Ecto neural progenitor cell (in vitro differentiated cells): Measurements from ENCODE around the gene ETV2.
"Not testable (repeated sequence)": the region's sequence is repeated elsewhere in the genome, so short reads cannot be mapped to it uniquely, and the experiment has no call there.

Source experiments
- DNase-seq: peaks from one replicate; pipeline ENCODE4 v3.0.0-alpha.2; 2018; ENCODE audit warnings: low spot score

The ETV2 gene

DNA sequence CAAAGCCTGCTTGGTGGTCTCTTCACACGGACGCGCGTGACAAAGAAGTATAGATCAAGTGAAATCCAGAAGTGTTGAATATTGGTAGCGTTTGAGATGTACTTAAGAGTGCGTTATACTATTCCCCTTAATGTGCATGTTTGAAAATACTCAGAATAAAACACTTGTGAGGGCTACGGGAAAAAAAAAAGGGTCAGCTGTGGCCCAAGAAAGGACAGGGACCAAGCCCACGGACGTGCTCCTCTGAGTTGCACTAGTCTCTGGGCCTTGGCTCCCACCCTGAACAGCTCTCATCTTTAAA is 13.3 kb upstream of the ETV2 start:
- no peak for DNase-seq

DNA sequence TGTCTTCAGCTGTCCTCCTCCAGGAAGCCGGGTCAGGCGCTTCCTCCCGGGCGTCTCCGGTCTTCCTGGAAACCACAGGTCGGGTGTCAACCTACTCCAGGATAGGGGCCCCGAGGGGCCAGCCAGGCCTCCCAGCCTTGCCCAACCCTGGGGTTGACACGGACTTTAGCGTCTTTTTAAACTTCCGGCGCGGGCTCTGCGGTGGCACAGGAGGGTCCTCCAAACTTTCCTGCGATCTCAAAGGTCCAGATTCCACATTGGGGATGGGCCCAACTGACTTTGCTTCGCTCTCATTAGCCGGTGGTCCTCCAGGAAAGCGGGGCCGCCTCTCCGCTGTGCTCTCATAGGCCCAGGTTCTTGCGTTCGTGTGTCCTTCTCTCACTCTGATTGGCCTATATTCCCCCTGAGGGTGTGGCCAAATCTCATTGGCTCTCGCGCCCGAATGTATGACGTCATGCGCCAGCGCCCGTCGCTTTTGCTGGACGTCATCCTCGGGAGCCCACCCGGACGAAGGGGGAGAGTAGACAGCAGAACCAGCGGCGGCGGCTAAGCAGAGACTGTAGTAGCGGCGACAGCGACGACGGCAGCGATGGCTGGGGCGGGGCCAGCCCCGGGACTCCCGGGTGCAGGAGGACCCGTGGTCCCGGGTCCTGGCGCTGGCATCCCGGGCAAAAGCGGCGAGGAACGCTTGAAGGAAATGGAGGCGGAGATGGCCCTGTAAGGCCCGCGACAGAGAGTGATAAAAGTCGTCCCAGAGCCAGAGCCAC is 12.8 kb upstream of the ETV2 start, which contains the start of gene RBM42:
Gene RBM42 (plus strand): TSS at position 472 of the 767 bp plus-strand sequence. CDS start 118 bp downstream, at position 590.
- DNase-seq: peak; percentile 99

DNA sequence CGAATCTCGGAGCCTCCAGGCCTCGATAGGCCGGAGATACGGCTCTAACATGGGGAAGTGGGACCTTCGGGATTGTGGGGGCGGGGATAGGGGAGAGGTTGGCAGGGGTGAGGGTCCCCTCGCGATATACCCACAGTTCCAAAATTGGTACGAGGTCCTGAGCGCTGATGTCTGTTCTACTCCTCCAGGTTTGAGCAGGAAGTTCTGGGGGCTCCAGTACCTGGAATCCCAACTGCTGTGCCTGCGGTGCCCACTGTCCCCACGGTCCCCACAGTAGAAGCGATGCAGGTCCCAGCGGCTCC is 12.3 kb upstream of the ETV2 start:
- DNase-seq: no peak

DNA sequence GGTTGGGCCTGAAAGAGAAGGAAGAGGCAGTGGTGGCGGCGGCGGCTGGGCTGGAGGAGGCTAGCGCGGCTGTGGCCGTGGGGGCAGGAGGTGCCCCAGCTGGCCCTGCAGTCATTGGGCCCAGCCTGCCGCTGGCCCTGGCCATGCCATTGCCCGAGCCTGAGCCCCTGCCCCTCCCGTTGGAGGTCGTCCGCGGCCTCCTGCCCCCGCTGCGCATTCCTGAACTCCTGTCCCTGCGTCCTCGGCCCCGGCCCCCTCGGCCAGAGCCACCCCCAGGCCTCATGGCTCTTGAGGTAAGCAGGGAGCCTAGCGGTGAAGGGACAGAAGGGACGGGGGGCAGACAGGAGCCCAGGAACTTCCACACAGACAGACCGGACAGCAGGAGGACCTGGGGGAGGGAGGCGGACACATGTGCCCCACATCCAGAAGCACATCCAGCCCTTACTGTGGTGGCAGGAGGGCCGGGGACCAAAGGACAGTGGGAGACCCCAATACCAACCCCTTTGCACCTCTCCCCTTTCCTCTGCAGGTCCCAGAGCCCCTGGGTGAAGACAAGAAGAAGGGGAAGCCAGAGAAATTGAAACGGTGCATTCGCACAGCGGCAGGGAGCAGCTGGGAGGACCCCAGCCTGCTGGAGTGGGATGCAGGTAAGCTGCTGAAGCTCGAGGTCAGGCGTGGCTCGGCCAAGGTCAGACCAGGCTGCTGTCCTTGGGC is 7.7 kb upstream of the ETV2 start:
- no peak for DNase-seq

DNA sequence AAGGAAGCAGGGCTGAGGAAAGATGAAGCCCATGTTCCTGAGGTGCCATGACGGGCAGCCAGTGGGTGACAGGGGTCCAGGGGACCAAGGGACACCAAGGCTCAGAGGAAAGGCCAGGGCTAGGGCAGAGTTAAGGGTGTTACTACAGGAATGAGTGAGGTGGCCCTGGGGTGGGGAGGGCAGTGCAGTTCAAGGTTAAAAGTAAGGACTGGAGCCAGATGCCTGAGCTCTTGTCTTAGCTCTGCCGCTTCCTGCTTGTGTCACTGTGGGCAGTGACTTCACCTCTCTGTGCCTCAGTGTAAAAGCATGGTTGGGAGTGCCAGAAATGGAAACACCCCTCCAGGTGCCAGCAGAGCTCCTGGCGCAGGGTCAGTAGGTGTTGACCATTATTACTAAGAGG is 4.9 kb upstream of the ETV2 start:
- no peak for DNase-seq

DNA sequence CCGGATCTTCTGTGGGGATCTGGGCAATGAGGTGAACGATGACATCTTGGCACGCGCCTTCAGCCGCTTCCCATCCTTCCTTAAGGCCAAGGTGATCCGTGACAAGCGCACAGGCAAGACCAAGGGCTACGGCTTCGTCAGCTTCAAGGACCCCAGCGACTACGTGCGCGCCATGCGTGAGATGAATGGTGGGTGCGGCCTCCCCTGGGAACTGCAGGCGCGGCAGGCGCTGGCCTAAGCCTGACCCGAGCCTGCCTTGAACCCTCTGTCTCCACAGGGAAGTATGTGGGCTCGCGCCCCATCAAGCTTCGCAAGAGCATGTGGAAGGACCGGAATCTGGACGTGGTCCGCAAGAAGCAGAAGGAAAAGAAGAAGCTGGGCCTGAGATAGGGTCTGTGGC is 4.4 kb upstream of the ETV2 start:
- DNase-seq: no peak

DNA sequence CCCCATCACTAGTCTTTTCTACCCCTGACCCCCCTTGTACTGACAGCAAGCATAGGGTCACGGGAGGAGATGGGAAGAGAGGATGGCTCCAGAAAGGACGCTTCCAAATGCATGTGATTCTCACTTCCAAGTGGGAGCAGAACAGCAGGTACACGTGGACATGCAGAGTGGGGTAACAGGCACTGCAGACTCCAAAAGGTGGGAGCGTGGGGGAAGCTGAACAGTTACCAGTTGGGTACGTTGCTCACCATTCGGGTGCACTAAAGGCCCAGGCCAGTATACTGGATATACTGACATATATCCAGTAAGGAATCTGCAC is 2.3 kb upstream of the ETV2 start:
- no peak for DNase-seq

DNA sequence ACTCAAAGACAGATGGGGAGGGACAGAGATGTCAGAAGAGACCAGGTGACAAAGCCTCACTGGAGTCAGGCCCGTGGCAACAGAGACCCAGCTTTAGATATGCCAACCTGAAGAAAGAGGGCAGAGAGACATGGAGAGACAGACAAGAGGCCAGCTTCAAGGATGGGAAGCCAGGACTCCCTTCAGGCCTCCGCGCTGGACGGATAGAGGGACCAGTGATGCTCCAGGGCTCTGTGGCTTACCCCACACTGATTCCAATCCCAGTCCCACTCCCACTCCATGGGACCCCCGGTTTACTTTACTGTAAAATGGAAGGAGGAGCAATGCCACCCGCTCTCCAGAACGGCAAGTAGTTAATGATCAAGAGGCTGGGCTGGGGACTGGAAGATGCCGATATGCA is 1.7 kb upstream of the ETV2 start:
- DNase-seq: no peak

DNA sequence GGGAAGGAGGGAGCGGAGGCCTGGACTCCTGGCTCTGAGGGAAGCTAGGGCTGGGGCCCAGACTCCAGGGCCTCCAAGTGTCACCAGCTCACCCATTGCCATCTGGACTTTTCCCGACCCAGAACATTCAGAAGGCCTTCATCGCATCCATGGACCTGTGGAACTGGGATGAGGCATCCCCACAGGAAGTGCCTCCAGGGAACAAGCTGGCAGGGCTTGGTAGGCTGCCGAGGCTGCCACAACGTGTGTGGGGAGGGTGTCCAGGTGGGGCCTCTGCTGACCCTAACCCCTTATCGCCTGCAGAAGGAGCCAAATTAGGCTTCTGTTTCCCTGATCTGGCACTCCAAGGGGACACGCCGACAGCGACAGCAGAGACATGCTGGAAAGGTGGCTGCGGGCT is 767 bp downstream of the ETV2 start:
- DNase-seq: no peak

DNA sequence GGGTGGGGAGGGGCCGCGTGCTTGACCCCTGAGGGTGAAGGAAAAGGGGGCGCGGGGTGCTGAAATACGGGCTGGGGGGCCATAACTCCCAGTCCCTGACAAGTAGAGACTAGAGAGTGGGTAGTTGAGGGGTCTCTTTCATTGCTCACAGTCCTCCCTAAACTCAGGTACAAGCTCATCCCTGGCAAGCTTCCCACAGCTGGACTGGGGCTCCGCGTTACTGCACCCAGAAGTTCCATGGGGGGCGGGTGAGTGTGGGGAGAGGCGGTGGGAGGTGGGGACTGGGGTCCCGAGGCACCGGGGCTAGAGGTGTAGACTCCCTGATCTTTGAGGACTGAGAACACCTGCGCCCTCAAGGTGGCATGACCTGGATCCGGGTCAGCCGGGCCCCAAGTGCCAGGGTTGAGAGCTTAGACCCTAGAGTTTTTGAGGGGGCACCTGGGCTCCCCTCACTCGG is 1.3 kb downstream of the ETV2 start:
- DNase-seq: peak; percentile 63

DNA sequence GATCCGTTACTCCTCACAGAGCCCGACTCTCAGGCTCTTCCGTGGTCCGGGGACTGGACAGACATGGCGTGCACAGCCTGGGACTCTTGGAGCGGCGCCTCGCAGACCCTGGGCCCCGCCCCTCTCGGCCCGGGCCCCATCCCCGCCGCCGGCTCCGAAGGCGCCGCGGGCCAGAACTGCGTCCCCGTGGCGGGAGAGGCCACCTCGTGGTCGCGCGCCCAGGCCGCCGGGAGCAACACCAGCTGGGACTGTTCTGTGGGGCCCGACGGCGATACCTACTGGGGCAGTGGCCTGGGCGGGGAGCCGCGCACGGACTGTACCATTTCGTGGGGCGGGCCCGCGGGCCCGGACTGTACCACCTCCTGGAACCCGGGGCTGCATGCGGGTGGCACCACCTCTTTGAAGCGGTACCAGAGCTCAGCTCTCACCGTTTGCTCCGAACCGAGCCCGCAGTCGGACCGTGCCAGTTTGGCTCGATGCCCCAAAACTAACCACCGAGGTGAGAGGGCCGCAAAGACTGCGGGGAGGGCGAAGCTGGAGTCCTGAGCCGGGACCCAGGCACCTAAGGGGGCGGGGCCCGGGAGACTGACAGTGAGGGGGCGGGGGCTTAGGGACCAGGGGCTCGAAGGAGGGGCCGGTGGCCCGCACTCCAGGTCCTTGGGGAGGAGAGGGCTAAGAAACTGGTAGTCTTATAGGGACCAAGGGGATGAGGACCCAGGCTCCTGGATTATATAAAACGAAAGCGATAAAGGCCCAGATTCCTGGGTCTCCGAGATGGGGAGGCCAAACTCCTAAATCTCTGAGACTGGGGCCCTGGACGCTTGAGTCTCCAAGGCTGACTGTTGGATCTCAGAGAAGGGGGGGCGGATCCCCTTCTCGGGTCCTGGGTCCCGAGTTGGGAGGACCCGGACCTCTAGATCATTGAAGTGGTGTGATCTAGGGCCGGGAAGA is 2.0 kb downstream of the ETV2 start:
- DNase-seq: peak; percentile 94

DNA sequence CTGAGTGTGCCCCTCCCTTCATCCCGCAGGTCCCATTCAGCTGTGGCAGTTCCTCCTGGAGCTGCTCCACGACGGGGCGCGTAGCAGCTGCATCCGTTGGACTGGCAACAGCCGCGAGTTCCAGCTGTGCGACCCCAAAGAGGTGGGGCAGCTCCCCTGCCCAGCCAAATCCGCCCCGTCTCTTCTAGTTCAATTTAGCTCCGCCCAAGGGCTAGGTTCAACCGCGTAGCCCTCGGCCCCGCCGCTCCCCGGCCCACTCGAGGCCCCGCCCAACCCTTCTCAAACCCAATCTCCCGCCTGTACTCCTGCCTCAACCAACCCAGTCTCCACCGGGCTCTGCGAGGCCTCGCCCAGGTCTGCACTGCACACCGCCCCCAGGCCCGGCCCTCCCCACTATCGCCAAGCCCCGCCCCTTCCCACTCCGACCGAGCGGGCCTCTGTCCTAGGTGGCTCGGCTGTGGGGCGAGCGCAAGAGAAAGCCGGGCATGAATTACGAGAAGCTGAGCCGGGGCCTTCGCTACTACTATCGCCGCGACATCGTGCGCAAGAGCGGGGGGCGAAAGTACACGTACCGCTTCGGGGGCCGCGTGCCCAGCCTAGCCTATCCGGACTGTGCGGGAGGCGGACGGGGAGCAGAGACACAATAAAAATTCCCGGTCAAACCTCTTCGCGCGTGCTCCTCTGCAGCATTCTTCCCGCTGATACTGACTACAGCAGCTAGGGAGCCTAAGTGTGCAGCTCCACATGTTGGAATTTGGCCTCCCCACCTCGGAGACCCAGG is 2.9 kb downstream of the ETV2 start:
- peak; percentile 96 for DNase-seq

DNA sequence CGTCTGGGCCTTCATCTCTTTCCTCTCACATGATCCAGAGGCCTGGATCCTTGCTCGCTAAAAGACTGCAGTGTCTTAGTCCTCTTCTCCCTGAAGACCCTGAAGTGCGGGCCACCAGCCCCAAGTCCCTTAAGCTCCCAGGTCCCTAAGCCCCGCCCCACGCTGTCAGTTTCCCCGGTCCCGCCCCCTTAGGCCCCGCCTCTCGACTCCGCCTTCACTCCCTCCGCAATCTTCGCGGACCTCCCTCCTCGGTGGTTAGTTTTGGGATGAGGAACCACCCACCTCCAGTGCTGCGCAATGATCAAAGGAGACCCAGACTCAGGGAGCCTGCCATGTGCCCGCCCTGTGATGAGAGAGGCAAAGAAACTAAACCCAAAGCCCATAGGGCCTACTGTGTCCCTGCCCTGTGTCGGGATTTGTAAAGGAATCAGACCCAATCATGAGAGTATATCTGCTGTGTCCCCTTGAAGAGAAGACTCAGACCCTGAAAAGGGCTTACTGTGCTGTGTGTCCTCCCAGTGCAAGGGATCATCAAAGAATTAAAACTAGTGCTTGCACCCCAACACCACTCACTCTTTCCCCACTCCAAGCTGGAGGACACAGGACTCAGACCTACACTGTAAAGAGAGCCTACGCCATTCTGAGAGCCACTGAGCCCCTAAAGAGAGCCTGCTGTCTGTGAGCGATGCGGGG is 3.6 kb downstream of the ETV2 start:
- DNase-seq: peak; percentile 91

DNA sequence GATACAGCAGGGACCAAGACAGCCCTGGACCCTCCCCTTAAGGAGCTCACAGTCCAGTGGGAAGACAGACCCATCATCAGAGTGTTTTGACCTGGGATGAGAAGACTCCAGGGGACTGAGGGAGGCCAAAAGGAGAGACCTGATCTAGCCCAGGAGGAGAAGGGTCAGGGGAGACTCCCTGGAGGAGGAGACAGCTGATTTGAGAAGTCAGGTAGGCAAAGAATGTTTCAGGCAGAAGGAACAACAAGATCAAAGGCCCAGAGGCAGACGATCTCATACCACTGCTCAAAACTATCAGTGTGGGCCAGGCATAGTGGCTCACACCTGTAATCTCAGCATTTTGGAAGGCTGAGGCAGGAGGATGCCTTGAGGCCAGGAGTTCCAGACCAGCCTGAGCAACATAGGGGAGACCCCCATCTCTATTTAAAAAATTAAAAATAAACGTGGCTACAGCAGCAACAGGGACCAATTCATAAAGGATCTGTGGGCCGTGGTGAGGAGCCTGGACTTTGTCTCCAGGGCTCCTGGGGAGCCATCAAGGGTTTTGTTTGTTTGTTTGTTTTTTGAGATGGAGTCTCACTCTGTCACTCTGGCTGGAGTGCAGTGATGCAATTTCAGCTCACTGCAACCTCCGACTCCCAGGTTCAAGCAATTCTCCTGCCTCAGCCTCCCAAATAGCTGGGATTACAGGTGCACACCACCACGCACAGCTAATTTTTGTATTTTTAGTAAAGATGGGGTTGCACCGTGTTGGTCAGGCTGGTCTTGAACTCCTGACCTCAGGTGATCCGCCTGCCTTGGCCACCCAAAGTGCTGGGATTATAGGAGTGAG is 4.4 kb downstream of the ETV2 start:
- no peak for DNase-seq

DNA sequence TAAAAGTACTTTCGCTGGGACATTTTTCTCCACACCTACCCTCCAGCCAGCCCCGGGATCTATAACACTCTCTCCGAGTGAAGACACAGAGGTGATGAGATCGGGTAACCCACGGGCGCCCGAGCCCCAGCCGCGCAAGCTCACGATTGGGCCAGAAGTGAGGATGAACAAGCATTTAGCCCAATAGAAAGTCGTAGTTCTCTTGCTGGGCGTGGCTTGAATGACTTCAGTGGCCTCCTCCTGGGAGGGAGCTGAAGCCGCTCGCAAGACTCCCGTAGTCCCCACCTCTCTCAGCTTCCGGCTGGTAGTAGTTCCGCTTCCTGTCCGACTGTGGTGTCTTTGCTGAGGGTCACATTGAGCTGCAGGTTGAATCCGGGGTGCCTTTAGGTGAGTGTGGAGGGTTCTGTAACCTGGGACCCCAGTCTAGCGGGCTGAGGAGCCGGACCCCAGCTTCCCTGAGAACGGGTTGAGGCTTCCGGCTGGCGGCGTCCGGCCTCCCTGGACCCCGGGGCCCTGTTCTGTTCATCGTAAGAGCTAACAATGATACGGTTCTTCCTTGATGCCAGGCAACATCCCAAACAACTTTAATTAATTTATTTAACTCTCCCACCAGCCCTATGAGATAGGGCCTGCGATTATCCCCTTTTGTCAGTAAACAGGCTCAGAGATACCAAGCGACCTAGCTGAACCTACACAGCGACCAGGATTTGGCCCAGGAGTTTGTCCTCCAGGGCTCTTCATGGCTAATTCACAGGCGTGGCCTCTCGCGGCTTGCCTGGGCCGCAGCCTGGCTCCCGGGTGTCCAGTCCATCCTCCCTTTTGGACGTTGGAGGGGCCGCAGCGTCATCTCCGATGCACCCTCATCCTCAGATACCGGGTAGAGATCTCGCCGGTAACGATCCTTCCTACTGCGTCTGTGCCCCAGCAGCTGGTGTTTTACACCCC is 6.7 kb downstream of the ETV2 start, which contains the start of gene COX6B1:
Gene COX6B1 (plus strand): TSS at position 307 of the 945 bp plus-strand sequence. CDS start 2,921 bp downstream, outside the sequence.
- DNase-seq: peak; percentile 90

DNA sequence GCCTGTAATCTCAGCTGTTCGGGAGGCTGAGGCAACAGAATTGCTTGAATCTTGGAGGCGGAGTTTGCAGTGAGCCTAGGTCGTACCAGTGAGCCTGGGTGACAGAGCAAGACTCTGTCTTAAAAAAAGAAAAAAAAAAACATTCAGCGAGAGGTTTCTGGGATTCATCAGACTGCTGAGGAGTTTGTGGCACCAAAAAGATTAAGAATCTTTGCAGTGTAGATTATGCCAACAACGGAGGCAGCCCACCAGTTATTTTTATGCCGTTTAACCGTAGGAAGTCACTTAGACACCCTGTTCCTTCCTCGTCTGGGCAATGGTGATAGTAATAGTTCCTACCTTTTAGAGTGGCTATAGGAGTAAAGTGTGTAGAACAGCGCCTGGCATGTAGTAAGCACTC is 9.0 kb downstream of the ETV2 start:
- no peak for DNase-seq

DNA sequence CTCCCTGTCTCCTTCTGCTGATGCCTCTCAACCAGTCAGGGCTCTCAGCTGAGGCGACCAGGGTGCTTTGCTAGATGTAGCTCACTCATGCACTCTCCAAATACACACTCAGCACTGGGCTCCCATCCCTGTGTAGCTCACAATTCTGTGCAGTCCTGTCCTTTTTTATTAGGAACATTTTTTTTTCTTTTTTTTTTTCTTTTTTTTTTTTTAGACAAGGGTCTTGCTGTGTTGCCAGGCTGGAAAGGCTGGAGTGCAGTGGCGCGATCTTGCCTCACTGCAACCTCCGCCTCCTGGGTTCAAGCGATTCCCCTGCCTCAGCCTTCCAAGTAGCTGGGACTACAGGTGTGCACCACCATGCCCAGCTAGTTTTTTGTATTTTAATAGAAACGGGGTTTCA is 13.3 kb downstream of the ETV2 start:
- not testable (repeated sequence) for DNase-seq

DNA sequence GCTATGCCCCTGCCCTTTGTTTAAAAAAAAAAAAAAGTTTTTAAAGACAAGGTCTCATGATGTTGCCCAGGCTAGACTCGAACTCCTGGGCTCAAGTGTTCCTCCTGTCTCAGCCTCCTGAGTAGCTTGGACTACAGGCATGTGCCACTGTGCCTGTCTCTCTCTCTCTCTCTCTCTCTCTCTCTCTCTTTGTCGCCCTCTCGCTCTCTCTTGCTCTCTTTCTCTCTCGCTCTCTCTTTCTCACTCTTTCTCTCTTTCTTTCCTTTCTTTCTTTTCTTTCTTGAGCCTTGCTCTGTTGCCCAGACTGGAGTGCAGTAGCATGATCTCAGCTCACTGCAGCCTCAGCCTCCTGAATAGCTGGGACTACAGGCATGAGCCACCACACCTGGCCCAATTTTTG is 14.1 kb downstream of the ETV2 start:
- no peak for DNase-seq

DNA sequence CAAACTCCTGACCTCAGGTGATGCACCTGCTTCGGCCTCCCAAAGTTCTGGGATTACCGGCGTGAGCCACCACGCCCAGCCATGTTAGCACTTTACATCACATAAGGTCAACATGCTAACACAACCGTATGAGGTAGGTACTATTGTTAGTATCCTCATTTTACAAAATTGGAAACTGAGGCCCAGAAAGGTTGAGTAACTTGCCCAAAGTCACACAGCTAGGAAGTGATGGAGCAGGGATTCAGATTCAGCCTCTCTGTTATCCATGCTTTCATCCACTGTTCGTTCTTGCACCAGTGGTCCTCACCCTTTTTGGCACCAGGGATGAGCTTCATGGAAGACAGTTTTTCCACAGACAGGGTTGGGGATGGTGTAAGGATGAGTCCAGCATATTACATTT is 15.2 kb downstream of the ETV2 start:
- DNase-seq: no peak
